Endothelial cell (in vitro differentiated cells): Measurements from ENCODE around the gene POLA2. TPM values are rescaled to one million over a fixed set of nuclear protein-coding genes. Genes with fewer than 3 reads are reported as not detected.

Source experiments
- DNase-seq: peaks from one replicate; pipeline ENCODE4 v3.0.0; 2021; ENCODE audit warnings: low spot score
- H3K27ac Mint-ChIP-seq: one replicate; pipeline ENCODE4 v1.8.0; 2021; ENCODE audit warnings: mixed read lengths, inconsistent platforms; ENCODE audit not compliant: unreplicated experiment
- H3K27me3 Mint-ChIP-seq: one replicate; pipeline ENCODE4 v1.8.0; 2021; ENCODE audit warnings: mild to moderate bottlenecking, moderate library complexity, mixed read lengths, inconsistent platforms; ENCODE audit not compliant: unreplicated experiment
- H3K36me3 Mint-ChIP-seq: one replicate; pipeline ENCODE4 v1.8.0; 2021; ENCODE audit warnings: mild to moderate bottlenecking, low read depth, mixed read lengths, inconsistent platforms; ENCODE audit not compliant: unreplicated experiment
- H3K4me1 Mint-ChIP-seq: one replicate; pipeline ENCODE4 v1.8.0; 2021; ENCODE audit warnings: mild to moderate bottlenecking, mixed read lengths, inconsistent platforms; ENCODE audit not compliant: unreplicated experiment
- H3K4me3 Mint-ChIP-seq: one replicate; pipeline ENCODE4 v1.8.0; 2021; ENCODE audit warnings: mild to moderate bottlenecking, mixed read lengths, inconsistent platforms; ENCODE audit not compliant: unreplicated experiment
- H3K9me3 Mint-ChIP-seq: one replicate; pipeline ENCODE4 v1.8.0; 2021; ENCODE audit warnings: mixed read lengths, inconsistent platforms; ENCODE audit not compliant: unreplicated experiment
- total RNA-seq: library from RNA; stranded (reverse); fragmentation: NEBNext Ultra II Directional; extraction: Animal tissue kit (Norgen Biotek cat#: 25700); gene quantifications from one replicate; pipeline ENCODE4 v1.2.1, GENCODE V29; 2021; ENCODE audit not compliant: unreplicated experiment
- TF ChIP-seq, protein P1 (sequence below): fragments of 200-600 bp; sonication (generic); IDR thresholded peaks from one replicate; pipeline ENCODE4 v1.5.0; 2021; ENCODE audit warnings: antibody characterized with exemption; ENCODE audit not compliant: unreplicated experiment

Gene POLA2
- total RNA-seq, 1 donor from 2014 or later, result 17.9 TPM

DNA sequence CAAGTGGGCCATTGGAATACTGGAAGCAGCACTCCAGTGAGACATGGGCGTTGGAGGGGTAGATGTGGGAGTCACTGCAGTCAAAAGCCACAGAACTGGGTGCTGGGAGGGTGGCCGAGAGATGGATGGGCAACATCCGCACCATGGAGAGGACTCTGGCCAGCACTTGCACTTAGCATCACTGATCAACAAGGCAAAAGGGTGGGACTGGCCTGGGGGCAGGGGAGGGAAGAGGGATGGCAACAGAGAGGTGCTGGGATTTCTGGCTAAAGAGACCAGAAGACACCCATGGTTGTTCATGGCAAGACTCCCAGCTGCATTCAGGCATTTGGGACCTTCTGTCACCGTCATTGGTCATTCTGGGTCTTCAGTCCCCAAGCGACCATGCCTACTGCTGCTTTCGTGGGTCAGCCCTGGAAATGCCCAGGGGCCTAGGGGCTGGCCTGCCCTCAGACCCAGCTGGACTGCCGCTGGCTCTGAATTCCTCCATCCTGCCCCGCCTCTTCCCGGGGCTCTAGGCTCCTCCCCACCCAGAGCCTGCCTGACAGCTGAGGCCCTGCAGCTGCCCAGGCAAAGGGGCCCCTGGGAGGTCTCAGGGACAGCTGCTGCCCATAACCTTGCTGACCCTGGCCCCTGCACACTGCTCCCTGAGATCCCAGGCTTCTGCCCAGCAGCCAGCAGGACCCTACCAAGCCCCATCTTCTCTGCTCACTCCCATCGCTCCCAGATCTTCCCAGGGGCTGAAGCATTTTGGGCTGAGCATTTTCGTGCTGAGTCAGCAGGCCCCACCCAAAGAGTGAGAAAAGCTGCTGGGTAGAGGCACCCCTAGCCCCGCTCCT, 39.9 kb downstream of the POLA2 start:
- Mint-ChIP-seq H3K4me1 (peaks cover 7% of the 10 kb centered on the region), H3K9me3 (no peaks in the 10 kb centered on the region), H3K27ac (no peak overlapping the region), H3K36me3 (peaks cover 3% of the 10 kb centered on the region), H3K27me3 (peaks cover 5% of the 10 kb centered on the region), H3K4me3 (no peak overlapping the region)
- TF ChIP-seq, protein P1, sequence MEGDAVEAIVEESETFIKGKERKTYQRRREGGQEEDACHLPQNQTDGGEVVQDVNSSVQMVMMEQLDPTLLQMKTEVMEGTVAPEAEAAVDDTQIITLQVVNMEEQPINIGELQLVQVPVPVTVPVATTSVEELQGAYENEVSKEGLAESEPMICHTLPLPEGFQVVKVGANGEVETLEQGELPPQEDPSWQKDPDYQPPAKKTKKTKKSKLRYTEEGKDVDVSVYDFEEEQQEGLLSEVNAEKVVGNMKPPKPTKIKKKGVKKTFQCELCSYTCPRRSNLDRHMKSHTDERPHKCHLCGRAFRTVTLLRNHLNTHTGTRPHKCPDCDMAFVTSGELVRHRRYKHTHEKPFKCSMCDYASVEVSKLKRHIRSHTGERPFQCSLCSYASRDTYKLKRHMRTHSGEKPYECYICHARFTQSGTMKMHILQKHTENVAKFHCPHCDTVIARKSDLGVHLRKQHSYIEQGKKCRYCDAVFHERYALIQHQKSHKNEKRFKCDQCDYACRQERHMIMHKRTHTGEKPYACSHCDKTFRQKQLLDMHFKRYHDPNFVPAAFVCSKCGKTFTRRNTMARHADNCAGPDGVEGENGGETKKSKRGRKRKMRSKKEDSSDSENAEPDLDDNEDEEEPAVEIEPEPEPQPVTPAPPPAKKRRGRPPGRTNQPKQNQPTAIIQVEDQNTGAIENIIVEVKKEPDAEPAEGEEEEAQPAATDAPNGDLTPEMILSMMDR, result no peak
- DNase-seq, result peak; percentile 68

DNA sequence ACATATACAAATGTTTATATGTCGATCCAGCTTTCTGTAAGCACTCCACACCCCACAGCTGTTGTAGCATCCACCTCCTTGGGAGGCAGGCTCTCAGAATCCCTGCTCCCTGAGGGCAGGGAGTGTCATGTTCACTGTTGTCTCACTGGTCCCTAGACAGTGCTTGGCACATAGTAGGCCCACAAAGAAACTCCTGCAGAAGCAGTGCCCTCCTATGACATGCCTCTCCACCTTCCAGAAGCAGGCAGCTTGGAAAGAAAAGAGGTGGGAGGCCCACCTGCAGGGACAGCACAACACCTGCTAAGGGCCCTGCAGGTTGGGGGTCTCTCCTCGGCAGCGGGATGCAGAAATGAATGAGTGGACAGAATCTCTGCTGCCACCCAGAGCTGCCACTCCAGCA, 41.8 kb downstream of the POLA2 start:
- H3K27ac Mint-ChIP-seq, result no peak overlapping the region
- peaks cover 14% of the 10 kb centered on the region for H3K27me3 Mint-ChIP-seq
- H3K36me3 Mint-ChIP-seq, result peaks cover 8% of the 10 kb centered on the region
- peak overlapping the region; percentile 33 for H3K4me3 Mint-ChIP-seq
- H3K9me3 Mint-ChIP-seq, result no peaks in the 10 kb centered on the region
- TF ChIP-seq, protein P1, result no peak
- peaks cover 7% of the 10 kb centered on the region for H3K4me1 Mint-ChIP-seq
- no peak for DNase-seq

DNA sequence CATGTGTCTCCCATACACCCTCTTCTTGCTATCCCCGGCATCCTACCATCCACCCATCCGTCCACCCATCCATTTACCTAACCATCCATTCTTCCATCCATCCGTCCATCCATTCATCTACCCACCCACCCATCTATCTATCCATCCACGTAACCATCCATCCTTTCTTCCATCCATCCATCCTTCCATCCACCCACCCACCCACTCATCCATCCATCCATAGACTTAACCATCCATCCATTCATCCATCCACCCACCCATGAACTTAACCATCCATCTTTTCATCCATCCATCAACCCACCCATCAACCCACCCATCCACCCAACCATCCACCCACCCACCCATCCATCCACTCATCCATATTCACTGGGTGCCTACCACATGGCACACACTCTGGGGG, 42.3 kb downstream of the POLA2 start:
- DNase-seq, result no peak
- H3K4me1 Mint-ChIP-seq, result peaks cover 7% of the 10 kb centered on the region
- H3K27me3 Mint-ChIP-seq, result peaks cover 14% of the 10 kb centered on the region
- peaks cover 8% of the 10 kb centered on the region for H3K36me3 Mint-ChIP-seq
- peak overlapping the region; percentile 50 for H3K27ac Mint-ChIP-seq
- peak overlapping the region; percentile 33 for H3K4me3 Mint-ChIP-seq
- no peaks in the 10 kb centered on the region for H3K9me3 Mint-ChIP-seq
- TF ChIP-seq, protein P1, result no peak

DNA sequence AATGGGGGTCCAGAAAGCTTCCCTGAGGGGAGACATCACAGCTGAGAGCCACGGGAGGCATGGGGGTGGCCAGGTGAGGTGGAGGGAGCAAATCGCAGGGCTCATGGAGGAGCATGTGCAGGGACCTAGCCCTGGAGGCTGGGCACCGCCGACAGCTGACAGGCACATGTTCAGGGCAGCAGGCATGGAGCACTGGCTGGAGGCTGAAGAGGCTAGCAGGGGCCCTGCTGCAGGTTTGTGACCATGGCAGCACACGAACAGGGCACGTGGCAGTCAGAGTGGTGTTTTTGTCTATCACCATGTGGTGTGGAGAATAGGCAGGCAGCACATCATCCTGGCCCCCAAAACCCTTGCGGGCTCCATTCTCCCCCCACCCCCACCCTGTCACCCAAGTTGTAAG, 42.9 kb downstream of the POLA2 start:
- no peak for DNase-seq
- peaks cover 8% of the 10 kb centered on the region for H3K36me3 Mint-ChIP-seq
- no peak overlapping the region for H3K27ac Mint-ChIP-seq
- no peak overlapping the region for H3K4me3 Mint-ChIP-seq
- H3K27me3 Mint-ChIP-seq, result peaks cover 14% of the 10 kb centered on the region
- TF ChIP-seq, protein P1, result no peak
- H3K4me1 Mint-ChIP-seq, result peaks cover 7% of the 10 kb centered on the region
- no peaks in the 10 kb centered on the region for H3K9me3 Mint-ChIP-seq
